NCI-H1048 (cell line): Measurements from ENCODE around the gene GRIA2.
"Not testable (repeated sequence)": the region's sequence is repeated elsewhere in the genome, so short reads cannot be mapped to it uniquely, and the experiment has no call there.

Experiments used
- DNase-seq: peaks from one replicate; lab custom pipeline; 2025; lab: John Stamatoyannopoulos, UW

Gene GRIA2

DNA sequence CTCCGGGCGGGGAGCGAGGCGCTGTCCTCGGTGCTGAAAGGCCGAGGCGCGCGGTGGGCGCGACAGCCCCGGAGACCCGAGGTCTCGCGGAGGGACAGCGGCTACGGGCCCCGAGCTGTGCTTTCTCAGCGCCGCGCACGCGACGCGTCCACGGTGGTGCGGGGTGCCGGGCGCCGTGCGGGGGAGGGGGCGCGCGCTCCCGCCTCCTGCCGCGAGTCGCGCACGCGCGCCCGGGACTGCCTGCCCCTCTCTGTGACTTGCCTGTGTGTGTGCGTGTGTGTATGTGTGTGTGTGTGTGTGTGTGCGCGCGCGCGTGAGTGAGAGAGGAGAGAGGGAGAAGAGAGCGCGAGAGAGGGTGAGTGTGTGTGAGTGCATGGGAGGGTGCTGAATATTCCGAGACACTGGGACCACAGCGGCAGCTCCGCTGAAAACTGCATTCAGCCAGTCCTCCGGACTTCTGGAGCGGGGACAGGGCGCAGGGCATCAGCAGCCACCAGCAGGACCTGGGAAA is at the start of gene GRIA2:
Gene GRIA2 (plus strand): TSS at position 358 of the 511 bp plus-strand sequence. CDS start 315 bp downstream, outside the sequence.
- peak; percentile 41 for DNase-seq

DNA sequence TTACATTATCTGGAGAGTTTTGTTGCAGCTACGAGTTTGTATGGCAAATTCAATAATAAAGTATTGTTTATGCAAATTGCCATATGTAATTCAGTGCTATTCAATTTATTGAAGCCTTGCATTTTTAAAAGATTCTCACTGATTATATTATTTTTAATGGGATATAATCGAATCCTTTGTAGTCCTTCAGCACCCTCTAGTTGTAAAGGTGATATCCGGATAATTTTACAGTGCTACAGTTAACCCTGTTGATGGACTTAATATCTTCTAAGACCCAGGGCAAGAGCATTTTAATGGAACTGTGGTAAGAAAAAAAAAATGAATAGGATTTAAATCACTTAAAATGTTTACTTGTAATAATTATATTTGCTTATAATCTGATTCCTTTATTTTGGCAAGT is 48.5 kb upstream of the GRIA2 start:
- no peak for DNase-seq

DNA sequence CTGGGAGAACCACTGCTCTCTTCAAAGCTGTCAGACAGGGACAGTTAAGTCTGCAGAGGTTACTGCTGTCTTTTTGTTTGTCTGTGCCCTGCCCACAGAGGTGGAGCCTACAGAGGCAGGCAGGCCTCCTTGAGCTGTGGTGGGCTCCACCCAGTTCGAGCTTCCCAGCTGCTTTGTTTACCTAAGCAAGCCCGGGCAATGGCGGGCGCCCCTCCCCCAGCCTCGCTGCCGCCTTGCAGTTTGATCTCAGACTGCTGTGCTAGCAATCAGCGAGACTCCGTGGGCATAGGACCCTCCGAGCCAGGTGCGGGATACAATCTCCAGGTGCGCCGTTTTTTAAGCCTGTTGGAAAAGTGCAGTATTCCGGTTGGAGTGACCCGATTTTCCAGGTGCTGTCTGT is 40.3 kb upstream of the GRIA2 start:
- not testable (repeated sequence) for DNase-seq

DNA sequence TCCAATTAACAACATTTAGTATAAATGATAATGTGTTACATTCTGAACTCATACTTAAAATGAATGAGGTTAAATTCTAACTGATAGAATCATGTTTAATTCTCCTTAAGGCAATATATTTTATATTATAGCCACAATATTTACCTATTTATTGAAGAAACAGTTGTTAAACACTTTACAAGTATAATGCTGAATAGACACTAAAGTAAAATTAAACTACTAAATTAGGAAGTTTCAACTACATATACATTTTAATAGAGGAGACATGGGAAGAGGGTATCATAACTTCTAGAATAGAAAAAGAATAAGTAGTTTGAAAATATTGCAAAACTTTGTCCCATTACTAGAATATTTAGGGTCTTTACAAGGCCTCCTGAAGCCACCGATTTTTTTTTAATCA is 36.2 kb upstream of the GRIA2 start:
- no peak for DNase-seq

DNA sequence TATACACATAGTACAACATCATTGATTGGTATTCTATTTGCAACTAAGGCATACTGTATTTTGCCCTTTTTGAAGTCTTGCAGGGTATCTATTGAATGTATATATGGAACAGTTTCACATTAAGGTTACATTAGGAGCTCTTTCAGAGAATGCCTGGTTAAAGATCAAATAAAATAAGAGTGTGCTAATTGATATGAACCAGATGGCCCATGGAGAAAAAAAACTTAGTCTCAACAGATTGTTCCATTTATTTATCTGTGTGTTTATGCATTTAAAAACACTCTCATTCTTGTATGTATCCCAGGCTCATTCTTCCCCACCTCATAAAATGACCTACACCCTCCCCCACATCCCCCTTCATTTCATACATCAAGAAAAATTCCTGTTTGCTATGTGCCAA is 35.2 kb upstream of the GRIA2 start:
- DNase-seq = no peak

DNA sequence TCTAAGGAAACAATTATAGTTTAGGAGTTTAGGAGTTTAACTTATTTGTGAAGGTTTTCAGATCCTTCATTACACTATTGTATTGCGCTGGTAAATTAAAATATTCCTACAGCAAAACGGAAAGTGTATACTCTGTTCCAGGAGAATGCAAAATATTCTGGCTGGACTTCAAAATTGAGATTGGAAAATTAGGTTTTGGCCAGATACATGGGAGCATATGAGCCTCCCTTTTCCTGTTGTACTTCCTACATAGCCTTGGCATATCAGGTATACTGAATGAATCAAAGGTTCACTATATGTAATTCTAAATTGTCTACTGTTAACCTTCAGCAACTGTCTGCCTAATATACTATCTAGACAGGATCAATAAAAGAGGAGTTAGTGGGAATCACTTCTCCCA is 25.2 kb upstream of the GRIA2 start:
- no peak for DNase-seq

DNA sequence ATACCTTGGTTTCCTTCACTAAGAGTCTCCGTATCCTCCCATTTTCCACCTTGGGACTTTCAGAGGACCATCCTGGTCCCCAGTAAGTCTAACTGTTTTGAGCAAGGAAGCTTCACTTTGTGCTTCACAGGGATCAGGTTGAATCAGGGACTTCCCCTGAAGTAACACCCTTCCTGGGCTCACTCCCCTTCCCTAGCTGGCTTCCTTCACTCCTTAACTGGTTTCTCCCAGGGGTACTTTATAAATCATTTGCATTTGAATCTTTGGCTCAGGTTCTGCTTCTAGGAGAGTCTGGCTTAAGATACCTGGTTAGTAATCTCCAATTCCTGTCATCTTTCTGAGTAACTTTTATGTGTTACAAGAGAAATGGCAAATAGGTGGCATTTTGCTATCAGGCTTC is 24.5 kb upstream of the GRIA2 start:
- no peak for DNase-seq

DNA sequence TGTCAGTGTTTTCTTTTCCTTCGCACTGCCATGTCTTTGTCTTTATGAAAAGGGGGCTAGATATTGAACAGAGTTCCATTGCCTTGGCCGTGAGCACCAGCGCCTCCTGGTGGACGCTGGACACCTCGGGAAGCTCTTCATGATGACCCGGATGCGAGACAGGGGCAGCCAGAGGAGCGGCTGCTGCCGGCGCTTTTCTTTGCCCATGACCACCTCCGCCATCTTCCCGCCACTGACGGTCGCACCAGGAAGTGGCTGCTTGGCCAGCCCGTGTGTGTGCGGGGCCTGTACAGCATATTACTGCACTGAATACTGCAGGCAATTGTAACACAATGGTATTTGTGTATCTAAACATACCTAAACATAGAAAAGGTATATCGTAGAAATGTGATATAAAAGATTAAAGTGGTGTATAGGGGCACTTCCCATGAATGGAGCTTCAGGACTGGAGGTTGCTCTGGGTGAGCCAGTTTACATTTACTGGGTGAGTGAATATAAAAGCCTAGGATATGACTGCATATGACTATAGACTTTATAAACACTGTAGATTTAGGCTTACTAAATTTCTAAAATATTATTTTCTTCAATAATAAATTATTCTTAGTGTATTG is 15.8 kb upstream of the GRIA2 start:
- no peak for DNase-seq

DNA sequence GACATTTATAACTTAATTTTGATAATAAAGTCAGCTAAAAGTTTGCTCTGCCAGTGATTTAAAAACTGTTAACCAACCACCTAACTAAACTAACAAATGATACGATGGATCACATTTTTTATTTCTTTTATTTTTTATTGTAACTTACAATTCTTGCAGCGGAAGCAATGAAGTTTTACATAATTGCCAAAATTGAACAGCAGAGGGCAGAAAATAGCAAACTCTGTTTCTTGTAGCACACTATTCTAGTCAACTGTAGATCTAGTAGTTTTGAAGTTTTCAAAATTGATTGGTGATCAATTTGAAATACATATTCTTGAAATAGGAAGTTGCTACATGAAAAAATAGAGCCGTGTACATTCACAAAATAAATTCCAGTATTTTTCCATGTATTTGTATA is 2.8 kb upstream of the GRIA2 start:
- DNase-seq = no peak

DNA sequence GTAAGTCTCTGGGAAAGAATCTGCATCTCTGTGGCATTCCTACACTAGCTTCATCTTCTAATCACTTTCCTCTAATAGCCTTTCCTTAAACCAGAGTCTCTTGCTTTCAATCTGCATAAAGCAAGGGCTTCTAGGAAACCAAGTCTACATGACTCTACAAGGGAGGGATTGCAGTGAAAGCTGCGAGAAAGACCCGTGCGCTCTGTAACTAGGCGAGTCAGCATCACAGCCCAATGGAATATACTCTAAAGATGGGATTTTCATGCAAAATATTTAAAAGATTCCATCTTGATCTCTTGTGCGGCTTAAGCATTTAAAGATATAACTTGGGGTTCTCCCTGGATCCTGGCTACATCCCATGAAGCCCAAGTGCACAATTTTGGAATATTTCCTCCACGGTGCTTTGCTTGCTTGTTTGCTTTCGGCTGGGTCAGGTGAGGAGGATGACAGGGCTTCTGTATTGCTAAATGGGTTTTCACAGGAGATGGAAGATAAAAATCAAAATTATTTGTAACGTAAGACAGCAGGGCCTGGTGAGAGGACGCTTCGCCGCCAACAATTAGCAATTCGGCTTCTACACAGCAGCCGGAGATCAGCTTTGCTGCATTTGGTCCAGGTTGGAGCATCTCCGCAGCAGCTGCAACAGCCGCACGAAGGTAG is 687 bp upstream of the GRIA2 start:
- DNase-seq = no peak

DNA sequence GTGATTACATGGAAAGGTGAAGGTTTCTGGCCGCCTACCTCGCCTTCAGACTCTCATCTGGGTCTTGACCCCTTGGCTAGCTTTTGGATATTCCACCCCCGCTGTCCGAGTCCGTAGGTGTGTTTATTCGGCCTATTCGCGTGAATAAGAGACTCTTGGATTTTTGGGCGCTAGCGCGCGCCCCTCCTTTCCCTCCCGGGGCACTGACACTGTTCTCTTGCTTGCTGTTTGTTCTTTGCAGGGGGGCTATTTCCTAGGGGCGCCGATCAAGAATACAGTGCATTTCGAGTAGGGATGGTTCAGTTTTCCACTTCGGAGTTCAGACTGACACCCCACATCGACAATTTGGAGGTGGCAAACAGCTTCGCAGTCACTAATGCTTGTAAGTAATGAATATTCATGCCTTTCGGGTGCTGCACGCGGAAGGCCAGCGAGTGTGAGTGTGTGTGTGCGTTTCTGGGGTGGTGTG is 932 bp downstream of the GRIA2 start:
- no peak for DNase-seq

DNA sequence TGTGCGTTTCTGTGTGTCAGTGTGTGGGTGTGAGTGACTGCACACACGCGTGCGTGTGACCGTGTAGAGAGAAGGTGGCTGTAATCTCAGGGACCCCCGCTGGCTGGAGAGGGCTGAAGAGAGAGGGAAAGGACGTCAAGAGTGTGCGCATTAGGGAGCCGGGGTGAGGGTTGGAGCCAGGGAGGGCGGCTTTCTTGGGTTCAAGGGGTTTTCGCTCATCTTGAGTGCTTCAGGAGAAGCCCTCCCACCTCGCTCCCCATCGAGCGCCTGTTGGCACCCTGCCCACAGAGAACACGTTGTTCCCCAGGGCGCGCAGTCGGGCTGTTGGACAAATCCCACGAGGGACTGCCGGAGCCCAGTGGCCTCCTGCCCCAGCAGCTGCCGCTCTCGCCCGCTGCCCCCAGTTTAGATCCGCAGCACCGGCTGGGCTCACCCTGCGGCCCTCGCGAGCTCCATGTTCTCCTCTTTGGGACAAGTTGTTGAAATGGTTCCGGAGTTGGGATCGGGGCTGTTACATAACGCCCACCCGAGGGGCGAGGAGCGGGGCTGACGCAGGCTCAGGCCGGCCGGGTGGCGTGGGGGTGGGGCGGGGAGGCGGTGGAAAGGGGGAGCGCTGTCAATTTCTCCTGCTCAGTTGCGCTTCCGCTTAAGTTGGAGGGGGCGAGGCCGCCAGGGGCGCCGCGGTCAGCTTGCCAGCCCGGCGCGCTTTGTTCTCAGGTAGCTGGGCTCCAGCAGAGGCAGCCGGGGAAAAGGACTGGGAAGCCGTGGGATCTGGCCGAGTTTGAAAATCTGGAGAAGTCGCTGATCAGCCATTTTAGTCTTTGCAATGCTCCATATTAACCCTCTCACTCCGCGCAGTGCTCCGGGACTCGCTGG is 1.6 kb downstream of the GRIA2 start:
- no peak for DNase-seq

DNA sequence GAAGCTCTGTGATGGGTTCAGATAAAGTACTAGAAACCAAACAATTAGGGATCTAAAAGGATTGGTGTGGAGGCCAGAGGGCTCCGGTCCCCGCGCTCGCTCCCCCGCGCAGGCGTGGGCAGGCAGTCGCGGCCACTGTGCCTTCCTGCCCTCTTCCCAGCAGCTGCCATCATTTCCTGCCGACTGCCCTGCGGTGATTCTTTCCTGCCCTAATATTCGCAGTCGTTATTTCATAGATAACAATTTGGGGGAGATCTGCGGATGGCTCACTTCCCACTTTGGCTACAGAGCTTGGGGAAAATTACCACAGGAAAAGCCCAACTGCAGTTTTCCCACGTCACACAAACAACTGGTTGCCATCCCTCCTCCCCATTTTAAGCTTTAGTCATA is 2.2 kb downstream of the GRIA2 start:
- DNase-seq = no peak

DNA sequence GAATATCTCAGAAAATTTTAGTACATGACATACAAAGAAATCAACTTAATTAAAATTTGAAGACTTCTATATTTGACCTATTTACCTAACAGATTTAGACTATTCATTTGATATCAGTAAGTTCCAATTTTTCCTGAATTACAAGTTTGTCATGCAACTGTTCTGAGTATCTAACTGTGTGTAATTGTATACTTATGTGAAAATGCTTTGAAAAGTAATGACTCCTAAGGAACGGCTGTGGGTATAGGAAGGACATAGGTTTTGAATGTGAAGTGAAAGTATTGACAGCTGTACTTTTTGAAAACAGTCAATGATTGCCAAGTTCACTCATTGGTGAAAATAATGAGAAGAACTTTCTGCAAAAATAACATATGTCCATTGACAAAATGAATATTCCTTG is 2.9 kb downstream of the GRIA2 start:
- DNase-seq = no peak

DNA sequence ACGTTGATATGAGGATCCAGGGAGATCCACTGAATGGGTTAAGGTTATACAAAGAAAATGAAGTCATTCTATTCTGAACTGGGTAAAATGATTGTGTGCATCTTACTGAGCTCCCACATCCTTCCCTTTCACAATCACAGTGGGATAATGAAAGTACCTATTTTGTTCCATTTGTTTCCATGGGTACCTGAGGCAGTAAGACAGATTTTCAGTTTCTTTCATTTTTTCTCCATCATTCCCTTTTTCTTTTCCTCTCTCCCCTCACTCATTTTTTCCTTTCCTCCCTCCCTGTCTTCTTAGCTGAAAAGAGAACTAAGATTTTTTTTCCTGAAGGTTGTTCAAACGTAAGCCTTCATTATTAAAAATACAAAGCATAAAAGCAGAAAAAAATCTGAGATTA is 4.6 kb downstream of the GRIA2 start:
- DNase-seq = no peak

DNA sequence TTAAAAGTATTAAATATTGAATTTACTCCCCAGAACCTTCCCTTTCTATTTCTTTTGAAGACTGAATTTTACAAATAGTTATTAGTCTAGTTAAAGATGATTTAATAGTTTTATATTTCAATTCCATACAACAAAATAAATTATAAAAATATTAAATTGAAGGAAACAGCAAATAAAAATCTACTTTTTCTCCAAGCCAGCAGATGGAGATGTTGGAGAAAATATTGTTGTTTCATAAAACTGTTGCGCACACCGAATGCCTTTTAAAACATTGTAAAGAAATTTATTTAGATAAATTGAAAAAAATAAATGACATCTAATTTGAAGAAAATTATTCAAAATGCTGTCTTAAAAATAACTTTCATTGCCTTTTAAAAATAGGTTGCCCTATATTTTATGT is 5.5 kb downstream of the GRIA2 start:
- DNase-seq = no peak

DNA sequence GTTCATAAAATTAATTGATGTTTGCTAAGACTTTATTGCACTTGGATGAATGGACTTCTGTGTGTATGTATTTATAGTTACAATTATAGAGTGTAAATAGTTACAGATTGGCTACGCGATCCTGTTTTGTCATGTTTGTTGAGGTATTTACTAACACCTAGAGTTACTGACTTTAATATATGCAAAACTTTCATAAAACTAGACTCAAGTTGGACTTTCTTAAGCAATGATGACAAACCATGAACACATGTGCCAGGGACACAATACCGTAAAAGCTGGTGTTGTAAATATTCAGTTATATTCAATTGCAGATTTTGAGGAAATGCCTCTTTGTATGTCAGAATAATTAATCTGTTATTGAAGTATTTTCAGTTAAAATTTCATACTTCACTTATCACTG is 6.1 kb downstream of the GRIA2 start:
- no peak for DNase-seq

DNA sequence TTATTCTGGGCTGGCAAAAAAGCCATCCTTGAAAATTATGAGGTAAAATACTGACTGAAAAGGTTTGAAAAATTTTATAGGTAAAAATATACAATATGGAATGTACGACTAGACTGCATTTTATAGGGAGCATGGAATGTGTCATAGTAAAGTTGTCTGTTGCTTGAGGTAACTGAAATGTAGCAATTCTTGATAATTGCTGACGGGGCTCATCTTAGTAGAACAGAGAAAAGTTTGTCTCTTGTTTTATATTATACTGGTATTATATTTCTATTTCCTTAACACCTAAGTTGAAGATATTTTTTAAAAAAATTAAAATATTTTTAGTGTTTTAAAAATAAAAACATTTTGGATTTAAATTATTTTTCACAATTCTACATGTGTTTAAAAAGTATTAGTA is 11.0 kb downstream of the GRIA2 start:
- no peak for DNase-seq

DNA sequence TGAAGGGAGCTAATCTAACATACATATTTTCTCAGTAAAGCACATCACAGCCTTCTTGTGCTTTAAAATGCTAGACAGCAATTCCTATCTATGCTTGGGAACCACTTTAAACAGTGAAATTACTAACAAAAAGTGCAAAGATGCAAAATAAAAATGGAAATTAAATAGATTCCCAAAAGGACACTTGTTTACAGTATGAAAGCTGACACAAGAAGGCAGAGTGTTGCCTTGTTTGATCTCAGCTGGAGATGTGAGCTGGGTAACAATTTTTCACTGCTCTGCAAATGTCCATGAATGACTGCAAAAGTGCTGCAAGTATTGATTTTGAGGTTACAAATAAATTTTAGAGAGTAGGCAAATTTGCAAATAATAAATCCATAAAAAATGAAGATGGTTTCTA is 22.3 kb downstream of the GRIA2 start:
- no peak for DNase-seq

DNA sequence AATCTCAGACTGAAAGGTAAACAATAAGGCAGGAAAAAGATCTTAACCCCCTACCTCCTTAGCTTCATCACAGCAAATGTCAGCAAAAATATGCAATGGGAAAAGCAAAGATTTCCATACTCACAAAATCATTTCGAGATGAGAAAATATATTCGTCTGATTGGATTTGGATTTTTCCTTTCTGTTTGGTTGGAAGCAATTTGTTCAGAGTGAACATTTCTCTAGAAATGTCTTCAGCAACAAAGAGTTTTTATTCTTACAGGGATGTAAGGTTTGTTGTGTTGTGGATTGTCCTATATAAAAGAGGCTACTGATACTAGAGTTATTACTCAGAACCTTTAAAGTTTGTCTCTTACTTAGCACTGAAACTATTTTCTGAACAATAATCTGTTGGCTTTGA is 23.8 kb downstream of the GRIA2 start:
- no peak for DNase-seq

DNA sequence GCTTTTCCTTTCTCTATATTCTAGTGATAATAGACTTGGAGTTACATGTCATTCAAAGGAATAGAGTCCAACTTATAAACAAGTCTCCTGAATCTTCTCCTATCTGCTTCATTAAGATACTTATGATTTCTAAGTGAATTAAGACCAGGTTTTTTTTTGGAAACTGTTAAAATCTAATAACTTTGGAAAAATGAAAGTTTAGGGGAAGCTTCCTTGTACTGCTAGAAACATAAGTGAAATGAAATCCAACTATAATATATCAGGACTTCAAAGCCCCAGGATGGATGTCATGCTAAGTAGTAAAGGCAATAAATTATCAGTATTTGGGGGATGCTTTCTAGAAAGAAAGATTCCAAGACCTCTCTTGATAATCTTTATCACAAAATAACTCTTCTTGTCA is 24.8 kb downstream of the GRIA2 start:
- no peak for DNase-seq

DNA sequence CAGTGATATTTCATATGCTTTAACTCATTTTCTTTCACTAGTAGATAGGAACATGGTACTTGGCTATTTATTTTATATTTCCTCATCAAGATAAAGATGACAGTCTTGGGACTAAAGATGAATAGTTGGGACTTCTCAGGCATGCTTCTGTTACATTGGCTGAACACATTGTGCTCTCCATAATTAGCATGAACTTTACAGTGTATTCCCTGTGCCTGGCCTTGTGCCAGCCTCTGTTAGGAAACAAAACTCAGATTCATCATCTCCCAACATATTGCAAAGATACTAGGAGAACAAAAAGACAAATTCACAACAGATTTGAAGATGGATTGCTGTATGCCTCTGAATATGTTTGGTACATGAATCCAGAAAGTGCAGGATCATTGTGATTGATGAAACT is 26.4 kb downstream of the GRIA2 start:
- DNase-seq = no peak

DNA sequence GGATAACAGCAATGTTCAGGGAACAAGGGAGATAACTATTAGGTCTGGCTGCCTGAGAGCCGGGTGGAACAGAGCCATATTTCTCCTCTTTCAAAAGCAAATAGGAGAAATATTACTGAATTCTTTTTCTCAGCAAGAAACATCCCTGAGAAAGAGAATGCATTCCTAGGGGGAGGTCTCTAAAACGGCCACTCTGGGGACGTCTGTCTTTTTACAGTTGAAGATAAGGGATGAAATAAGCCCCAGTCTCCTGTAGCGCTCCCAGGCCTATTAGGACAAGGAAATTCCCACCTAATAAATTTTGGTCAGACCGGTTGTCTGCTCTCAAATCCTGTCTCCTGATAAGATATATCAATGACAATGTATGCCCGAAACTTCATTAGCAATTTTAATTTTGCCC is 37.6 kb downstream of the GRIA2 start:
- not testable (repeated sequence) for DNase-seq
